ENCODE results near the gene ASCC3.

- TF ChIP-seq RAD21 (IDR thresholded peaks at IDR 0.05; ENCODE audit: low read depth) (no peak), TEAD4 (IDR thresholded peaks at IDR 0.05) (no peak), CEBPB (IDR thresholded peaks at IDR 0.05) (no peak), FOXM1 (IDR thresholded peaks at IDR 0.05; ENCODE audit: borderline replicate concordance, low read depth) (no peak)
Observed at GRCh38 chr6:100517633-100518032, 363.5 kb downstream of the ASCC3 start.
